Measurements from ENCODE around the gene FXYD5.

- TF ChIP-seq CTCF (conservative IDR thresholded peaks at IDR 0.05 in 1 of 2, IDR thresholded peaks at IDR 0.05 in 1 of 2; ENCODE audit: low read depth in 1 of 2, low read length in 2 of 2) (no peak), EZH2 (IDR thresholded peaks at IDR 0.05; ENCODE audit: low read length, missing control alignments) (no peak)
These were observed 12.9 kb downstream of the FXYD5 start for GRCh38 chr19:35167251-35168119.

All from fibroblast of lung (primary cell).